Measurements from ENCODE around the gene BEND2.

DNA sequence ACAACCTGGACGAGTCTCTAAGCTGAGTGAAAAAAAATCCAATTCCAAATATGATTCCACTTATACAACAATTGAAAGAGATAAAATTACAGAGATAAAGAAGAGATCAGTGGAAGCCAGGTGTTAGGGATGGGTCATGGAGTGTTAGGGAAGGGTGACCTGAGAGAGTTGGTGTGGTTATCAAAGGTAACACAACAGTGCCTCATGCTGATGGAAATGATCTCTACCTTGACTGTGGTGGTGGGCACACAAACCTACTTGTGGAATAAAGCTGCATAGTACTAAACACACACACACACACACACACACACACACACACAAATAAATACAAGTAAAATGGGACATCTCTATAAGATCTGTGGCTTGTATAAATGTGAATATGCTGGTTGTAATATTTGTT is 26.0 kb downstream of the BEND2 start:
- TF ChIP-seq TARDBP (IDR thresholded peaks at IDR 0.05) = no peak
- TF ChIP-seq SUZ12 (IDR thresholded peaks at IDR 0.05) = no peak
- TF ChIP-seq SP1 (IDR thresholded peaks at IDR 0.05) = no peak
- TF ChIP-seq FOXM1 (IDR thresholded peaks at IDR 0.05; ENCODE audit: borderline replicate concordance) = no peak
- no peak for TF ChIP-seq L3MBTL2 (conservative IDR thresholded peaks at IDR 0.05)
- TF ChIP-seq, protein P1, sequence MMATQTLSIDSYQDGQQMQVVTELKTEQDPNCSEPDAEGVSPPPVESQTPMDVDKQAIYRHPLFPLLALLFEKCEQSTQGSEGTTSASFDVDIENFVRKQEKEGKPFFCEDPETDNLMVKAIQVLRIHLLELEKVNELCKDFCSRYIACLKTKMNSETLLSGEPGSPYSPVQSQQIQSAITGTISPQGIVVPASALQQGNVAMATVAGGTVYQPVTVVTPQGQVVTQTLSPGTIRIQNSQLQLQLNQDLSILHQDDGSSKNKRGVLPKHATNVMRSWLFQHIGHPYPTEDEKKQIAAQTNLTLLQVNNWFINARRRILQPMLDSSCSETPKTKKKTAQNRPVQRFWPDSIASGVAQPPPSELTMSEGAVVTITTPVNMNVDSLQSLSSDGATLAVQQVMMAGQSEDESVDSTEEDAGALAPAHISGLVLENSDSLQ (IDR thresholded peaks at IDR 0.05) = no peak
